Neural progenitor cell (in vitro differentiated cells): Measurements from ENCODE around the gene INPP5B. TPM values are rescaled to one million over a fixed set of nuclear protein-coding genes. Genes with fewer than 3 reads are reported as not detected.

Experiments used
- DNase-seq: peaks from one replicate; pipeline ENCODE4 v3.0.0-alpha.2; 2016; ENCODE audit warnings: low spot score
- H2AFZ ChIP-seq: fragments of 200-600 bp; sonication (generic); replicated peaks from 2 replicates; pipeline ENCODE4 v1.6.1; 2016; ENCODE audit warnings: antibody characterized with exemption
- H3F3A ChIP-seq: fragments of 200-600 bp; sonication (generic); 2 replicates; pipeline ENCODE4 v1.6.1; 2016; ENCODE audit warnings: antibody characterized with exemption, low read depth
- H3K27ac ChIP-seq: fragments of 200-600 bp; sonication (generic); 2 replicates; pipeline ENCODE4 v1.5.1; 2016; ENCODE audit warnings: mild to moderate bottlenecking
- H3K27me3 ChIP-seq: fragments of 200-600 bp; sonication (generic); 2 replicates; pipeline ENCODE4 v1.6.1; 2016; ENCODE audit warnings: mild to moderate bottlenecking, moderate library complexity
- H3K36me3 ChIP-seq: fragments of 200-600 bp; sonication (generic); 2 replicates; pipeline ENCODE4 v1.5.1; 2016
- H3K4me1 ChIP-seq: fragments of 200-600 bp; sonication (generic); 2 replicates; pipeline ENCODE4 v1.6.1; 2016; ENCODE audit warnings: mixed run types
- H3K4me2 ChIP-seq: fragments of 200-600 bp; sonication (generic); 2 replicates; pipeline ENCODE4 v1.6.1; 2016
- H3K4me3 ChIP-seq: fragments of 200-600 bp; sonication (generic); 2 replicates; pipeline ENCODE4 v1.5.1; 2016
- H3K79me2 ChIP-seq: fragments of 200-600 bp; sonication (generic); 2 replicates; pipeline ENCODE4 v1.6.1; 2016; ENCODE audit warnings: low read depth
- H3K9ac ChIP-seq: fragments of 200-600 bp; sonication (generic); 2 replicates; pipeline ENCODE4 v1.6.1; 2016
- H3K9me3 ChIP-seq: fragments of 200-600 bp; sonication (generic); 2 replicates; pipeline ENCODE4 v1.5.1; 2016; ENCODE audit warnings: low read depth
- H4K20me1 ChIP-seq: fragments of 200-600 bp; sonication (generic); 2 replicates; pipeline ENCODE4 v1.6.1; 2016; ENCODE audit warnings: low read depth
- H3K27ac Mint-ChIP-seq: 3 replicates; pipeline ENCODE4 v1.8.0; 2021; ENCODE audit warnings: mixed read lengths
- H3K27me3 Mint-ChIP-seq: 2 replicates; pipeline ENCODE4 v1.8.0; 2022; ENCODE audit warnings: low read depth, mild to moderate bottlenecking, inconsistent platforms, moderate library complexity, mixed read lengths; ENCODE audit not compliant: insufficient read depth
- H3K36me3 Mint-ChIP-seq: 3 replicates; pipeline ENCODE4 v1.8.0; 2021; ENCODE audit warnings: mixed read lengths
- H3K4me1 Mint-ChIP-seq: 3 replicates; pipeline ENCODE4 v1.8.0; 2021; ENCODE audit warnings: mixed read lengths
- H3K4me3 Mint-ChIP-seq: 3 replicates; pipeline ENCODE4 v1.8.0; 2021; ENCODE audit warnings: mild to moderate bottlenecking, moderate library complexity, mixed read lengths
- H3K9me3 Mint-ChIP-seq: 3 replicates; pipeline ENCODE4 v1.8.0; 2020; ENCODE audit warnings: mixed read lengths
- CTCF ChIP-seq: fragments of 200-600 bp; sonication (generic); IDR thresholded peaks from 2 replicates; pipeline ENCODE4 v1.5.1; 2017; ENCODE audit warnings: antibody characterized with exemption, mild to moderate bottlenecking
- EZH2 ChIP-seq: fragments of 200-600 bp; sonication (generic); IDR thresholded peaks from 2 replicates; pipeline ENCODE4 v1.6.1; 2017; ENCODE audit warnings: antibody characterized with exemption, mild to moderate bottlenecking, moderate library complexity
- EZH2phosphoT487 ChIP-seq: fragments of 200-600 bp; sonication (generic); IDR thresholded peaks from 2 replicates; pipeline ENCODE4 v1.6.1; 2017; ENCODE audit warnings: antibody characterized with exemption
- total RNA-seq: library from RNA; depleted of rRNA; stranded (reverse); fragments of >200 nt; gene quantifications from 2 replicates; pipeline ENCODE4 v1.2.3, GENCODE V29; 2015; ENCODE audit warnings: low replicate concordance

The INPP5B gene
- total RNA-seq, 1 donor from 2014 or later: 22.0 TPM

- H3F3A ChIP-seq: peaks cover 7% of the 10 kb centered on the region
- H3K27ac ChIP-seq: no peak overlapping the region
- peak overlapping the region; percentile 66 for H3K27ac Mint-ChIP-seq
- peak overlapping the region; percentile 98 for H3K4me3 ChIP-seq
- peaks cover 8% of the 10 kb centered on the region for H3K4me1 ChIP-seq
- peaks cover 24% of the 10 kb centered on the region for H4K20me1 ChIP-seq
- H3K79me2 ChIP-seq: peaks cover 50% of the 10 kb centered on the region
- H3K9me3 ChIP-seq: no peaks in the 10 kb centered on the region
- H3K4me3 Mint-ChIP-seq: peak overlapping the region; percentile 96
- TF ChIP-seq EZH2 (no peak), EZH2phosphoT487 (no peak), CTCF (no peak)
- H3K4me2 ChIP-seq: peak overlapping the region; percentile 95
- peak overlapping the region; percentile 77 for H3K9ac ChIP-seq
- H2AFZ ChIP-seq: peak overlapping the region; percentile 84
- H3K36me3 Mint-ChIP-seq: peaks cover 6% of the 10 kb centered on the region
- H3K27me3 ChIP-seq: no peaks in the 10 kb centered on the region
- DNase-seq: no peak
- H3K27me3 Mint-ChIP-seq: peaks cover 5% of the 10 kb centered on the region
- H3K36me3 ChIP-seq: peaks cover 7% of the 10 kb centered on the region
- H3K4me1 Mint-ChIP-seq: peaks cover 18% of the 10 kb centered on the region
- no peaks in the 10 kb centered on the region for H3K9me3 Mint-ChIP-seq
These were observed 87.8 kb downstream of the INPP5B start for GRCh38 chr1:37858931-37859506.

GRCh38 chr1:37854406-37854805 is 92.4 kb downstream of the INPP5B start:
- H3K9me3 ChIP-seq: no peaks in the 10 kb centered on the region
- peaks cover 62% of the 10 kb centered on the region for H4K20me1 ChIP-seq
- Mint-ChIP-seq H3K9me3 (no peaks in the 10 kb centered on the region), H3K27me3 (peaks cover 3% of the 10 kb centered on the region), H3K4me1 (peaks cover 15% of the 10 kb centered on the region), H3K36me3 (peaks cover 10% of the 10 kb centered on the region), H3K4me3 (no peak overlapping the region), H3K27ac (no peak overlapping the region)
- H3K27ac ChIP-seq: no peak overlapping the region
- H3K4me2 ChIP-seq: no peak overlapping the region
- H3K4me1 ChIP-seq: peaks cover 8% of the 10 kb centered on the region
- H3K9ac ChIP-seq: no peak overlapping the region
- peaks cover 7% of the 10 kb centered on the region for H3K36me3 ChIP-seq
- H2AFZ ChIP-seq: no peak overlapping the region
- H3K4me3 ChIP-seq: no peak overlapping the region
- no peak for DNase-seq
- peaks cover 88% of the 10 kb centered on the region for H3K79me2 ChIP-seq
- no peaks in the 10 kb centered on the region for H3F3A ChIP-seq
- H3K27me3 ChIP-seq: no peaks in the 10 kb centered on the region
- TF ChIP-seq EZH2phosphoT487 (no peak), EZH2 (no peak), CTCF (no peak)

GRCh38 chr1:37853157-37853556 is 93.7 kb downstream of the INPP5B start:
- H3K4me3 Mint-ChIP-seq: no peak overlapping the region
- H3K36me3 ChIP-seq: peaks cover 7% of the 10 kb centered on the region
- H3K27me3 Mint-ChIP-seq: peaks cover 3% of the 10 kb centered on the region
- H3K4me2 ChIP-seq: no peak overlapping the region
- no peak overlapping the region for H3K9ac ChIP-seq
- no peaks in the 10 kb centered on the region for H3K9me3 ChIP-seq
- H3K4me3 ChIP-seq: no peak overlapping the region
- H3F3A ChIP-seq: no peaks in the 10 kb centered on the region
- H3K27me3 ChIP-seq: no peaks in the 10 kb centered on the region
- no peak overlapping the region for H3K27ac ChIP-seq
- no peaks in the 10 kb centered on the region for H3K9me3 Mint-ChIP-seq
- H4K20me1 ChIP-seq: peaks cover 61% of the 10 kb centered on the region
- DNase-seq: no peak
- peaks cover 10% of the 10 kb centered on the region for H3K4me1 Mint-ChIP-seq
- peaks cover 90% of the 10 kb centered on the region for H3K79me2 ChIP-seq
- H3K27ac Mint-ChIP-seq: no peak overlapping the region
- peaks cover 1% of the 10 kb centered on the region for H3K4me1 ChIP-seq
- TF ChIP-seq EZH2: no peak
- TF ChIP-seq EZH2phosphoT487: no peak
- TF ChIP-seq CTCF: no peak
- H2AFZ ChIP-seq: no peak overlapping the region
- peaks cover 10% of the 10 kb centered on the region for H3K36me3 Mint-ChIP-seq
